ENCODE results near the gene DDX10.

- TF ChIP-seq SPI1 (IDR thresholded peaks at IDR 0.05; ENCODE audit: borderline replicate concordance, low read depth, low read length) (no peak), TARDBP (IDR thresholded peaks at IDR 0.05) (no peak), CBX2 (IDR thresholded peaks at IDR 0.05; ENCODE audit: insufficient read depth, low read length, poor library complexity, severe bottlenecking) (no peak), EZH2 (IDR thresholded peaks at IDR 0.05; ENCODE audit: borderline replicate concordance, low read depth, low read length) (no peak)
- TF ChIP-seq, protein P1, sequence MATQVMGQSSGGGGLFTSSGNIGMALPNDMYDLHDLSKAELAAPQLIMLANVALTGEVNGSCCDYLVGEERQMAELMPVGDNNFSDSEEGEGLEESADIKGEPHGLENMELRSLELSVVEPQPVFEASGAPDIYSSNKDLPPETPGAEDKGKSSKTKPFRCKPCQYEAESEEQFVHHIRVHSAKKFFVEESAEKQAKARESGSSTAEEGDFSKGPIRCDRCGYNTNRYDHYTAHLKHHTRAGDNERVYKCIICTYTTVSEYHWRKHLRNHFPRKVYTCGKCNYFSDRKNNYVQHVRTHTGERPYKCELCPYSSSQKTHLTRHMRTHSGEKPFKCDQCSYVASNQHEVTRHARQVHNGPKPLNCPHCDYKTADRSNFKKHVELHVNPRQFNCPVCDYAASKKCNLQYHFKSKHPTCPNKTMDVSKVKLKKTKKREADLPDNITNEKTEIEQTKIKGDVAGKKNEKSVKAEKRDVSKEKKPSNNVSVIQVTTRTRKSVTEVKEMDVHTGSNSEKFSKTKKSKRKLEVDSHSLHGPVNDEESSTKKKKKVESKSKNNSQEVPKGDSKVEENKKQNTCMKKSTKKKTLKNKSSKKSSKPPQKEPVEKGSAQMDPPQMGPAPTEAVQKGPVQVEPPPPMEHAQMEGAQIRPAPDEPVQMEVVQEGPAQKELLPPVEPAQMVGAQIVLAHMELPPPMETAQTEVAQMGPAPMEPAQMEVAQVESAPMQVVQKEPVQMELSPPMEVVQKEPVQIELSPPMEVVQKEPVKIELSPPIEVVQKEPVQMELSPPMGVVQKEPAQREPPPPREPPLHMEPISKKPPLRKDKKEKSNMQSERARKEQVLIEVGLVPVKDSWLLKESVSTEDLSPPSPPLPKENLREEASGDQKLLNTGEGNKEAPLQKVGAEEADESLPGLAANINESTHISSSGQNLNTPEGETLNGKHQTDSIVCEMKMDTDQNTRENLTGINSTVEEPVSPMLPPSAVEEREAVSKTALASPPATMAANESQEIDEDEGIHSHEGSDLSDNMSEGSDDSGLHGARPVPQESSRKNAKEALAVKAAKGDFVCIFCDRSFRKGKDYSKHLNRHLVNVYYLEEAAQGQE (IDR thresholded peaks at IDR 0.05; ENCODE audit: borderline replicate concordance), result no peak
- TF ChIP-seq, protein P1 (CRISPR knock-in tag; IDR thresholded peaks at IDR 0.05; ENCODE audit: low read depth), result no peak
These were observed 148.2 kb downstream of the DDX10 start for GRCh38 chr11:108813086-108813485.
